ENCODE measurements around the gene NEU4. TPM values are rescaled to one million over a fixed set of nuclear protein-coding genes. Genes with fewer than 3 reads are reported as not detected.

Gene NEU4
- polyA plus RNA-seq, 3 donors: 0.26 to 2.6 (median 0.99) TPM

DNA sequence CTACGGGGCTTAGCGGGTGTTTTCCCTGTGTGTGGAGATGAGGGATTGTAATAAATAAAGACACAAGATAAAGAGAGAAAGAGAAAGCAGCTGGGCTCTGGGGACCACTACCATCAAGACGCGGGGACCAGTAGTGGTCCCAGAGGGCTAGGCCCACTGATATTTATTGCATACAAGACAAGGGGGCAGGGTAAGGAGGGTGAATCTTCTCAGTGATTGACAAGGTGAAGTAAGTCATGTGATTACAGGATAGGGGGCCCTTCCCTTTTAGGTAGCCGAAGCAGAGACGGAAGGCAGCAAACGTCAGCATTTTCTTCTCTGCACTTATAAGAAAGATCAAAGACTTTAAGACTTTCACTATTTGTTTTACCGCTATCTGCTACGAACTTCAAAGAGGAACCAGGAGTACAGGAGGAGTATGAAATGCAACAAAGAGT, 36.9 kb upstream of the NEU4 start:
- no peak overlapping the region for H3K4me2 ChIP-seq (replicated peaks; ENCODE audit: extremely low read depth, low read length, poor library complexity, severe bottlenecking)
- H3K27ac Mint-ChIP-seq: peak overlapping the region in 2 of 7 donors; percentile 3 to 59
- no peaks in the 10 kb centered on the region for H4K20me1 ChIP-seq (ENCODE audit: insufficient read depth, low read length)
- H3K9ac ChIP-seq (ENCODE audit: insufficient read depth, low read length, poor library complexity, severe bottlenecking): no peak overlapping the region
- H3K4me1 ChIP-seq (ENCODE audit: control insufficient read depth in 1 of 2, insufficient read depth in 2 of 2, low read length in 2 of 2): no peaks in the 10 kb centered on the region
- TF ChIP-seq, protein P1, sequence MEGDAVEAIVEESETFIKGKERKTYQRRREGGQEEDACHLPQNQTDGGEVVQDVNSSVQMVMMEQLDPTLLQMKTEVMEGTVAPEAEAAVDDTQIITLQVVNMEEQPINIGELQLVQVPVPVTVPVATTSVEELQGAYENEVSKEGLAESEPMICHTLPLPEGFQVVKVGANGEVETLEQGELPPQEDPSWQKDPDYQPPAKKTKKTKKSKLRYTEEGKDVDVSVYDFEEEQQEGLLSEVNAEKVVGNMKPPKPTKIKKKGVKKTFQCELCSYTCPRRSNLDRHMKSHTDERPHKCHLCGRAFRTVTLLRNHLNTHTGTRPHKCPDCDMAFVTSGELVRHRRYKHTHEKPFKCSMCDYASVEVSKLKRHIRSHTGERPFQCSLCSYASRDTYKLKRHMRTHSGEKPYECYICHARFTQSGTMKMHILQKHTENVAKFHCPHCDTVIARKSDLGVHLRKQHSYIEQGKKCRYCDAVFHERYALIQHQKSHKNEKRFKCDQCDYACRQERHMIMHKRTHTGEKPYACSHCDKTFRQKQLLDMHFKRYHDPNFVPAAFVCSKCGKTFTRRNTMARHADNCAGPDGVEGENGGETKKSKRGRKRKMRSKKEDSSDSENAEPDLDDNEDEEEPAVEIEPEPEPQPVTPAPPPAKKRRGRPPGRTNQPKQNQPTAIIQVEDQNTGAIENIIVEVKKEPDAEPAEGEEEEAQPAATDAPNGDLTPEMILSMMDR (IDR thresholded peaks at IDR 0.05): no peak
- no peaks in the 10 kb centered on the region for H3K36me3 Mint-ChIP-seq
- 85% methylated on average over 2 of the region's 9 CpGs for WGBS (ENCODE audit: insufficient coverage)
- H3K9me3 ChIP-seq (replicated peaks in 1 of 2; ENCODE audit: control insufficient read depth in 1 of 2, insufficient read depth in 1 of 2, low read length in 2 of 2): no peaks in the 10 kb centered on the region
- no peaks in the 10 kb centered on the region for H3K36me3 ChIP-seq (replicated peaks in 1 of 2; ENCODE audit: control insufficient read depth in 1 of 2, insufficient read depth in 2 of 2, low read length in 2 of 2)
- H3K79me2 ChIP-seq (ENCODE audit: insufficient read depth, low read length): no peaks in the 10 kb centered on the region
- intact Hi-C loops (cut with micrococcal nuclease): no loop called here
- H3K4me3 Mint-ChIP-seq: no peak overlapping the region
- H3K27me3 ChIP-seq (ENCODE audit: control insufficient read depth in 2 of 2, insufficient read depth in 2 of 2, low read length in 2 of 2): no peaks in the 10 kb centered on the region
- peaks cover 6 to 21% (median 7%) of the 10 kb centered on the region in 3 donors for H3K27me3 Mint-ChIP-seq (ENCODE audit: low read depth in 3 of 3)
- H2AFZ ChIP-seq (ENCODE audit: insufficient read depth, low read depth, low read length, poor library complexity, severe bottlenecking): no peak overlapping the region
- no peak overlapping the region for H3K4me3 ChIP-seq (replicated peaks in 1 of 3; ENCODE audit: low read depth in 2 of 3, low read length in 3 of 3)
- no peak for DNase-seq
- H3K27ac ChIP-seq (ENCODE audit: low read depth in 1 of 2, low read length in 2 of 2): no peak overlapping the region
- no peaks in the 10 kb centered on the region for H3K9me3 Mint-ChIP-seq
- H3K4me1 Mint-ChIP-seq: peaks cover 5% of the 10 kb centered on the region

DNA sequence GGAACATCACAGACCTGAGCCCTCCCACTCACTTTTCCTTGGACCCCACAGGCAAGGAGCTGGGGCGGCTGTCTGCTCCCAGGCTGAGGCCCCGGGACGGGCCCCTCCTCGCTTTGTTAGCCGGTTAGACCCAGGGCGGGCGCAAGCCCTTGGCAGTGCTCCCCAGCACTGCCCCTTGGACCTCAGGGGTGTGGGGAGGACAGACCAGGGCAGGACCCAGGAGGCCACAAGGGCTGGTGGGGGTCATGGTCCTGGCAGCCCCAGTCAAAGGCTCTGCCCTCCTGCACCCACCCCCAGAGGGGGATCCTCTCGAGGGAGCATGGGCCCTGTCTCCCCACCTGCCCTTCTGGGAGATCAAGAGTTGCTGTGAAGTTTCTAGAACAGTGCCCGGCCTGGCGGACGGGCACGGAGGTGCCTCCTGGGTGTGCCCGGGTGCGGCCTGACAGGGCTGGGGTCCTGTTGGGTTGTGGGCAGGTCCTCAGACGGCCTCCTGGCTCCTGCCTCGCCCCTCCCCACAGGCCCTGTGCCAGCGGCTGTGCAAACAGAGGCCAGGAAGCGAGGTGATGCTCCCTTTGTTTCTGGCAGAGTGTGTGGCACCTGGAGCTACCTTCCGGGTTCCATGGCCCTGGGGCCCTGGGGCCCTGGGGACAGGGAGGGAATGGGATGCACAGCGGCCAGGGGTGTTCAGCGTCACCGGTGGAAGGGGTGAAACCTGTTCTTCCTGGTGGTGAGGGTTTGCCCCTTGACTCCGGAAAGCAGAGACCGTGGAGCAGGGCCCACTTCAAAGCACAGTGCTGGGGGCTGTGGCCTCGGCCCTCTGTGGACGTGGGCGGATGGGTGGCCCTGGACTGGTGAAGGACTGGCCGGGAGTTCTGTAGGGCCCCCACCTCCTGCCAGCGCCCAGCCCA, 35.2 kb upstream of the NEU4 start:
- Histone ChIP-seq H3K9ac (ENCODE audit: insufficient read depth, low read length, poor library complexity, severe bottlenecking) (no peak overlapping the region), H3K79me2 (ENCODE audit: insufficient read depth, low read length) (no peaks in the 10 kb centered on the region), H3K4me2 (replicated peaks; ENCODE audit: extremely low read depth, low read length, poor library complexity, severe bottlenecking) (no peak overlapping the region), H2AFZ (ENCODE audit: insufficient read depth, low read depth, low read length, poor library complexity, severe bottlenecking) (no peak overlapping the region), H3K9me3 (replicated peaks in 1 of 2; ENCODE audit: control insufficient read depth in 1 of 2, insufficient read depth in 1 of 2, low read length in 2 of 2) (no peaks in the 10 kb centered on the region), H3K27me3 (ENCODE audit: control insufficient read depth in 2 of 2, insufficient read depth in 2 of 2, low read length in 2 of 2) (no peaks in the 10 kb centered on the region), H3K36me3 (replicated peaks in 1 of 2; ENCODE audit: control insufficient read depth in 1 of 2, insufficient read depth in 2 of 2, low read length in 2 of 2) (no peaks in the 10 kb centered on the region), H3K4me1 (ENCODE audit: control insufficient read depth in 1 of 2, insufficient read depth in 2 of 2, low read length in 2 of 2) (no peaks in the 10 kb centered on the region), H3K27ac (ENCODE audit: low read depth in 1 of 2, low read length in 2 of 2) (no peak overlapping the region), H3K4me3 (replicated peaks in 1 of 3; ENCODE audit: low read depth in 2 of 3, low read length in 3 of 3) (no peak overlapping the region), H4K20me1 (ENCODE audit: insufficient read depth, low read length) (no peaks in the 10 kb centered on the region)
- peaks cover 6 to 22% (median 7%) of the 10 kb centered on the region in 3 donors for H3K27me3 Mint-ChIP-seq (ENCODE audit: low read depth in 3 of 3)
- whole genome bisulfite sequencing (ENCODE audit: insufficient coverage): 84% methylated on average over 29 of the region's 29 CpGs
- TF ChIP-seq, protein P1 (IDR thresholded peaks at IDR 0.05): no peak
- H3K9me3 Mint-ChIP-seq: no peaks in the 10 kb centered on the region
- DNase-seq: peak in 1 of 3 donors; percentile 2
- H3K27ac Mint-ChIP-seq: peak overlapping the region in 1 of 7 donors; percentile 20
- peaks cover 5% of the 10 kb centered on the region for H3K4me1 Mint-ChIP-seq
- H3K36me3 Mint-ChIP-seq: no peaks in the 10 kb centered on the region
- intact Hi-C loops (cut with micrococcal nuclease): no loop called here
- no peak overlapping the region for H3K4me3 Mint-ChIP-seq

Data from CD14-positive monocyte (primary cell).